GM12878 (cell line): ENCODE data around the gene DMXL1. TPM values are rescaled to one million over a fixed set of nuclear protein-coding genes. Genes with fewer than 3 reads are reported as not detected.
A peak's percentile ranks its signal among the peaks of the same experiment; 100 is the strongest.

Experiments used
- ATAC-seq: fragments of 200-7000 bp; cut with Tn5 transposase; 3 replicates; pipeline ENCODE4 v1.9.1; 2020; ENCODE audit warnings: mild to moderate bottlenecking, moderate library complexity
- BruUV-seq: library from RNA; stranded (reverse); fragments of 400-500 nt; replicated peaks from 2 replicates; lab custom pipeline; 2021; lab: Mats Ljungman, UMichigan
- CTCF ChIA-PET: fragments of 300-600 bp; sonication (Branson Sonifier 250); formaldehyde crosslinking; extraction: SDS; loops from one replicate; lab custom pipeline; 2021; ENCODE audit warnings: inconsistent platforms; lab: Yijun Ruan, JAX
- POLR2A ChIA-PET: fragments of 350-600 bp; formaldehyde crosslinking; extraction: SDS; loops from one replicate; lab custom pipeline; 2021; ENCODE audit warnings: inconsistent platforms; lab: Charles Lee
- RAD21 ChIA-PET: fragments of 300-600 bp; sonication (Branson Sonifier 250); formaldehyde crosslinking; loops from one replicate; lab custom pipeline; 2023; ENCODE audit warnings: antibody characterized with exemption; ENCODE audit not compliant: unreplicated experiment; lab: Charles Lee
- SMC1A ChIA-PET: fragments of 300-600 bp; sonication (Branson Sonifier 250); formaldehyde crosslinking; loops from one replicate; lab custom pipeline; 2023; ENCODE audit not compliant: unreplicated experiment, uncharacterized antibody; lab: Charles Lee
- DNase-seq: peaks from one replicate; pipeline ENCODE4 v3.0.0-alpha.2; 2011; ENCODE audit warnings: low read depth, low spot score
- FAIRE-seq: peaks from 3 replicates; lab custom pipeline; 2011; peaks lifted over from hg19 to GRCh38; lab: Jason Lieb, UNC
- H2AFZ ChIP-seq: 2 replicates; pipeline ENCODE4 v1.6.0; 2011; ENCODE audit warnings: low read depth, low read length, control low read depth; ENCODE audit not compliant: control insufficient read depth
- H3K27ac ChIP-seq: 2 replicates; pipeline ENCODE4 v1.5.1; 2011; ENCODE audit warnings: control low read depth; ENCODE audit not compliant: control insufficient read depth, insufficient read depth
- H3K27me3 ChIP-seq, 2 experiments: replicated peaks in 1 of 2; 2 replicates each; pipeline versions ENCODE4 v1.6.0 to v1.6.1; 2011; ENCODE audit warnings: low read length in 1 of 2; ENCODE audit not compliant: control insufficient read depth in 2 of 2, insufficient read depth in 2 of 2
- H3K36me3 ChIP-seq, 2 experiments: 2 replicates each; pipeline ENCODE4 v1.5.1; 2011; ENCODE audit warnings: low read length in 1 of 2; ENCODE audit not compliant: control insufficient read depth in 2 of 2, insufficient read depth in 2 of 2
- H3K4me1 ChIP-seq: 2 replicates; pipeline ENCODE4 v1.6.1; 2011; ENCODE audit warnings: mild to moderate bottlenecking, low read length, moderate library complexity, mixed read lengths; ENCODE audit not compliant: control insufficient read depth, insufficient read depth
- H3K4me2 ChIP-seq: 2 replicates; pipeline ENCODE4 v1.6.0; 2011; ENCODE audit warnings: control low read depth; ENCODE audit not compliant: control insufficient read depth, insufficient read depth
- H3K4me3 ChIP-seq: fragments of 200-600 bp; sonication (generic); 2 replicates; pipeline ENCODE4 v1.5.1; 2016
- H3K79me2 ChIP-seq: 2 replicates; pipeline ENCODE4 v1.6.0; 2011; ENCODE audit warnings: low read length; ENCODE audit not compliant: control insufficient read depth, insufficient read depth
- H3K9ac ChIP-seq: 2 replicates; pipeline ENCODE4 v1.8.0; 2011; ENCODE audit warnings: low read length, control low read depth, mixed read lengths; ENCODE audit not compliant: control insufficient read depth, insufficient read depth
- H3K9me3 ChIP-seq: replicated peaks from 3 replicates; pipeline ENCODE4 v1.5.1; 2011; ENCODE audit warnings: mild to moderate bottlenecking, low read length; ENCODE audit not compliant: control insufficient read depth, insufficient read depth
- H4K20me1 ChIP-seq: 2 replicates; pipeline ENCODE4 v1.6.0; 2011; ENCODE audit not compliant: control insufficient read depth, insufficient read depth
- ELK1 ChIP-seq: IDR thresholded peaks from 2 replicates; pipeline ENCODE4 v1.6.1; 2012; ENCODE audit warnings: low read depth, low read length, improper control_type of control experiment
- ETV6 ChIP-seq, 2 experiments: fragments of 450-650 bp in 1 of 2; IDR thresholded peaks in 1 of 2; conservative IDR thresholded peaks in 1 of 2; 2 replicates each; pipeline ENCODE4 v1.6.1; 2014; ENCODE audit warnings: antibody characterized with exemption in 1 of 2, borderline replicate concordance in 1 of 2, low read depth in 1 of 2, mild to moderate bottlenecking in 1 of 2, moderate library complexity in 1 of 2
- FOXM1 ChIP-seq: IDR thresholded peaks from 2 replicates; pipeline ENCODE4 v1.6.1; 2012; ENCODE audit warnings: low read depth, mild to moderate bottlenecking, inconsistent platforms, low read length, moderate library complexity
- HCFC1 ChIP-seq: fragments of 150-350 bp; IDR thresholded peaks from 2 replicates; pipeline ENCODE4 v1.6.1; 2014; ENCODE audit warnings: low read length
- MYC ChIP-seq: IDR thresholded peaks from 2 replicates; pipeline ENCODE4 v1.6.1; 2011; ENCODE audit warnings: mild to moderate bottlenecking, low read length, moderate library complexity, inconsistent platforms; ENCODE audit not compliant: insufficient read depth, insufficient replicate concordance, insufficient read length, severe bottlenecking
- NBN ChIP-seq: fragments of 450-650 bp; IDR thresholded peaks from 2 replicates; pipeline ENCODE4 v1.6.1; 2016
- NR2C1 ChIP-seq: fragments of 450-650 bp; IDR thresholded peaks from 2 replicates; pipeline ENCODE4 v1.6.1; 2017; ENCODE audit warnings: antibody characterized with exemption, mild to moderate bottlenecking, moderate library complexity
- PKNOX1 ChIP-seq: fragments of 450-650 bp; IDR thresholded peaks from 2 replicates; pipeline ENCODE4 v1.6.1; 2016; ENCODE audit warnings: mild to moderate bottlenecking
- PML ChIP-seq: IDR thresholded peaks from 2 replicates; pipeline ENCODE4 v1.6.1; 2012; ENCODE audit warnings: low read length, inconsistent platforms
- POLR2AphosphoS5 ChIP-seq: IDR thresholded peaks from 2 replicates; pipeline ENCODE4 v1.6.1; 2011; ENCODE audit warnings: mild to moderate bottlenecking, low read length, inconsistent platforms
- RUNX3 ChIP-seq: IDR thresholded peaks from 2 replicates; pipeline ENCODE4 v1.6.1; 2012; ENCODE audit warnings: low read length, inconsistent platforms
- SREBF2 ChIP-seq: IDR thresholded peaks from 2 replicates; pipeline ENCODE4 v1.6.1; 2012; ENCODE audit warnings: mild to moderate bottlenecking, low read length
- TCF12 ChIP-seq: IDR thresholded peaks from 2 replicates; pipeline ENCODE4 v1.6.1; 2011; ENCODE audit warnings: low read depth, mild to moderate bottlenecking, low read length
- USF2 ChIP-seq: IDR thresholded peaks from 2 replicates; pipeline ENCODE4 v1.6.1; 2011; ENCODE audit warnings: low read depth, low read length, improper control_type of control experiment, borderline replicate concordance
- WGBS: methylation state at CpG from one replicate; pipeline ENCODE4 v1.1.6; 2016; ENCODE audit warnings: low lambda C conversion rate; ENCODE audit not compliant: insufficient replicate concordance, insufficient coverage; ENCODE audit errors: missing lambda C conversion rate; 5-methylcytosine and 5-hydroxymethylcytosine counted together
- in situ Hi-C: fragments of 300-500 bp; cut with MboI; formaldehyde crosslinking; loops from 9 replicates; pipeline ENCODE4 v1.14.3; 2018; ENCODE audit warnings: mixed read lengths
- intact Hi-C: fragments of 100-400 bp; cut with micrococcal nuclease; formaldehyde crosslinking; loops from one replicate; pipeline ENCODE4 v1.14.2; 2022; ENCODE audit not compliant: unreplicated experiment
- polyA plus RNA-seq, 11 experiments: library from polyadenylated mRNA; depleted of rRNA in 4 of 11; unstranded in 6 of 11; stranded (reverse) in 5 of 11; fragments of >200 nt; fragmentation: Nextera tagmentation in 4 of 11; fragmentation: Illumina TruSeq in 1 of 11; extraction: Ambion mirVana in 4 of 11; extraction: Trizol in 1 of 11; gene quantifications; 1 replicate in 1 of 11; 2 replicates in 10 of 11; pipeline versions ENCODE4 v1.2.1 to v1.2.3, GENCODE V29; 2011 to 2016; ENCODE audit warnings: inconsistent platforms in 2 of 11, missing spikeins in 2 of 11, low read depth in 1 of 11
- total RNA-seq, 4 experiments: library from RNA; depleted of rRNA in 3 of 4; stranded (reverse); fragments of >200 nt in 3 of 4; fragmentation: Illumina TruSeq in 1 of 4; extraction: Trizol in 1 of 4; gene quantifications; 2 replicates each; pipeline versions ENCODE4 v1.2.1 to v1.2.3, GENCODE V29; 2013 to 2021

Gene DMXL1
- total and polyA plus RNA-seq, 10 of the 15 experiments (the other 5 are each of a cell fraction or from before 2014, with no cell fraction given), result 9.1 to 67.7 (median 34.1) TPM

- no peak overlapping the region for H3K27ac ChIP-seq
- FAIRE-seq (no peak), ATAC-seq (no peak), DNase-seq (no peak)
- POLR2A ChIA-PET, result interaction anchor here (0.5 kb wide), 1 partner anchor 199 kb away, joined by 7 read pairs; no protein-coding TSS in a partner anchor
- TF ChIP-seq ETV6 (conservative IDR thresholded peaks at IDR 0.05 in 1 of 2, IDR thresholded peaks at IDR 0.05 in 1 of 2; ENCODE audit: borderline replicate concordance in 1 of 2, low read depth in 1 of 2) (no peak), RUNX3 (peak; percentile 49; the same call in 1 of the 2 replicates), PKNOX1 (peak; percentile 77)
- H3K27me3 ChIP-seq, result no peaks in the 10 kb centered on the region
- no TSS peak for BruUV-seq
- peaks cover 10% of the 10 kb centered on the region for H3K4me1 ChIP-seq
- no peak overlapping the region for H3K4me2 ChIP-seq
- H3K9me3 ChIP-seq, result no peaks in the 10 kb centered on the region
- H4K20me1 ChIP-seq, result no peaks in the 10 kb centered on the region
- in situ Hi-C loops (loop anchor here (5.0 kb wide), 1 partner anchor 35 kb away; no protein-coding TSS in a partner anchor), intact Hi-C loops (no loop called here)
- peaks cover 15% of the 10 kb centered on the region for H3K79me2 ChIP-seq
- H3K4me3 ChIP-seq, result no peak overlapping the region
- SMC1A ChIA-PET, result no interaction called here
- no peak overlapping the region for H3K9ac ChIP-seq
- RAD21 ChIA-PET, result no interaction called here
- CTCF ChIA-PET, result no interaction called here
- no peaks in the 10 kb centered on the region for H3K36me3 ChIP-seq
- WGBS, result 16% methylated on average over 4 of the region's 4 CpGs
- H2AFZ ChIP-seq, result no peak overlapping the region
Measured at GRCh38 chr5:119067450-119067849, 3.4 kb upstream of the DMXL1 start.

GRCh38 chr5:119070578-119070827 is 384 bp upstream of the DMXL1 start:
- ChIA-PET POLR2A (interaction anchor here (0.8 to 1.9 kb wide), 17 partner anchors 9 to 297 kb away, joined by 3 to 8 read pairs (median 4); no protein-coding TSS in a partner anchor), RAD21 (interaction anchor here (0.8 to 2.9 kb wide), 17 partner anchors 8 to 400 kb away, joined by 3 to 31 read pairs (median 4); partner anchors contain the start of gene DTWD2), SMC1A (interaction anchor here (0.7 to 2.5 kb wide), 15 partner anchors 10 to 340 kb away, joined by 3 to 12 read pairs (median 4); partner anchors contain the start of gene DTWD2), CTCF (interaction anchor here (0.5 to 2.3 kb wide), 12 partner anchors 21 to 364 kb away, joined by 3 to 14 read pairs (median 4); partner anchors contain the start of gene DTWD2)
- intact Hi-C loops, result loop anchor here (2.0 to 10.0 kb wide), 7 partner anchors 40 to 346 kb away; partner anchors contain the start of genes DTWD2 and TNFAIP8
- peak overlapping the region; percentile 96 for H3K9ac ChIP-seq
- H3K27me3 ChIP-seq, result no peaks in the 10 kb centered on the region
- in situ Hi-C loops, result no loop called here
- peak overlapping the region; percentile 89 for H2AFZ ChIP-seq
- H4K20me1 ChIP-seq, result no peaks in the 10 kb centered on the region
- peak overlapping the region; percentile 79 for H3K4me3 ChIP-seq
- peak overlapping the region; percentile 78 for H3K4me2 ChIP-seq
- peaks cover 3% of the 10 kb centered on the region for H3K4me1 ChIP-seq
- no peaks in the 10 kb centered on the region for H3K9me3 ChIP-seq
- ATAC-seq (peak; percentile 60), FAIRE-seq (peak; percentile 95), DNase-seq (no peak)
- WGBS, result 1% methylated on average over 9 of the region's 9 CpGs
- H3K36me3 ChIP-seq, result no peaks in the 10 kb centered on the region
- BruUV-seq, result no TSS peak
- peaks cover 46% of the 10 kb centered on the region for H3K79me2 ChIP-seq
- peak overlapping the region; percentile 91 for H3K27ac ChIP-seq
- TF ChIP-seq POLR2AphosphoS5 (peak; percentile 68; the same call in 1 of the 2 replicates), SREBF2 (no peak), HCFC1 (peak; percentile 81), MYC (no peak), NR2C1 (peak; percentile 90), NBN (0 out of 2 replicates have a peak, but pooled peaks have one; percentile 77), PML (0 out of 2 replicates have a peak, but pooled peaks have one; percentile 17), USF2 (no peak), FOXM1 (no peak), TCF12 (no peak), ELK1 (no peak)
